GM12875 (cell line): ENCODE measurements around the gene TEX19.
"Not testable (repeated sequence)": the region's sequence is repeated elsewhere in the genome, so short reads cannot be mapped to it uniquely, and the experiment has no call there.

ENCODE experiments used
- H3K4me3 ChIP-seq: one replicate; pipeline ENCODE4 v1.5.1; 2011; ENCODE audit warnings: low read depth, low read length, control low read depth
- TF ChIP-seq, protein P1 (sequence below): IDR thresholded peaks from 2 replicates; pipeline ENCODE4 v1.5.1; 2011; ENCODE audit warnings: low read depth, mild to moderate bottlenecking, control low read depth, inconsistent platforms, low read length, moderate library complexity, borderline replicate concordance; ENCODE audit not compliant: insufficient read depth

Gene TEX19

DNA sequence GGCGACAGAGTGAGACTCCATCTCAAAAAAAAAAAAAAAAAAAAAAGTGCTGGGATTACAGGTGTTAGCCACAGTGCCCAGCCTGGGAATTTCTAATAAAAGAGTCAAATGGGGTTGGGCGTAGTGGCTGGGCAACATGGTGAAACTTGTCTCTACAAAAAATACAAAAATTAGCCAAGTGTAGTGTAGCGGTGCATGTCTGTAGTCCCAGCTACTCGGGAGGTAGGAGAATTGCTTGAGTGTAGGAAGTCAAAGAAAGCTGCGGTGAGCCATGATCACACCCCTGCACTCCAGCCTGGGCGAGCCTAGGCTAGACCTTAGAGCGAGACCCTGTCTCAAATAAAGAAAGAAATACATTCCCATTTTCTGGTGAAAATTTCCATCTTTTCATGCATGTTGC, 10.2 kb downstream of the TEX19 start:
- TF ChIP-seq, protein P1, sequence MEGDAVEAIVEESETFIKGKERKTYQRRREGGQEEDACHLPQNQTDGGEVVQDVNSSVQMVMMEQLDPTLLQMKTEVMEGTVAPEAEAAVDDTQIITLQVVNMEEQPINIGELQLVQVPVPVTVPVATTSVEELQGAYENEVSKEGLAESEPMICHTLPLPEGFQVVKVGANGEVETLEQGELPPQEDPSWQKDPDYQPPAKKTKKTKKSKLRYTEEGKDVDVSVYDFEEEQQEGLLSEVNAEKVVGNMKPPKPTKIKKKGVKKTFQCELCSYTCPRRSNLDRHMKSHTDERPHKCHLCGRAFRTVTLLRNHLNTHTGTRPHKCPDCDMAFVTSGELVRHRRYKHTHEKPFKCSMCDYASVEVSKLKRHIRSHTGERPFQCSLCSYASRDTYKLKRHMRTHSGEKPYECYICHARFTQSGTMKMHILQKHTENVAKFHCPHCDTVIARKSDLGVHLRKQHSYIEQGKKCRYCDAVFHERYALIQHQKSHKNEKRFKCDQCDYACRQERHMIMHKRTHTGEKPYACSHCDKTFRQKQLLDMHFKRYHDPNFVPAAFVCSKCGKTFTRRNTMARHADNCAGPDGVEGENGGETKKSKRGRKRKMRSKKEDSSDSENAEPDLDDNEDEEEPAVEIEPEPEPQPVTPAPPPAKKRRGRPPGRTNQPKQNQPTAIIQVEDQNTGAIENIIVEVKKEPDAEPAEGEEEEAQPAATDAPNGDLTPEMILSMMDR, result no peak
- no peak overlapping the region for H3K4me3 ChIP-seq

DNA sequence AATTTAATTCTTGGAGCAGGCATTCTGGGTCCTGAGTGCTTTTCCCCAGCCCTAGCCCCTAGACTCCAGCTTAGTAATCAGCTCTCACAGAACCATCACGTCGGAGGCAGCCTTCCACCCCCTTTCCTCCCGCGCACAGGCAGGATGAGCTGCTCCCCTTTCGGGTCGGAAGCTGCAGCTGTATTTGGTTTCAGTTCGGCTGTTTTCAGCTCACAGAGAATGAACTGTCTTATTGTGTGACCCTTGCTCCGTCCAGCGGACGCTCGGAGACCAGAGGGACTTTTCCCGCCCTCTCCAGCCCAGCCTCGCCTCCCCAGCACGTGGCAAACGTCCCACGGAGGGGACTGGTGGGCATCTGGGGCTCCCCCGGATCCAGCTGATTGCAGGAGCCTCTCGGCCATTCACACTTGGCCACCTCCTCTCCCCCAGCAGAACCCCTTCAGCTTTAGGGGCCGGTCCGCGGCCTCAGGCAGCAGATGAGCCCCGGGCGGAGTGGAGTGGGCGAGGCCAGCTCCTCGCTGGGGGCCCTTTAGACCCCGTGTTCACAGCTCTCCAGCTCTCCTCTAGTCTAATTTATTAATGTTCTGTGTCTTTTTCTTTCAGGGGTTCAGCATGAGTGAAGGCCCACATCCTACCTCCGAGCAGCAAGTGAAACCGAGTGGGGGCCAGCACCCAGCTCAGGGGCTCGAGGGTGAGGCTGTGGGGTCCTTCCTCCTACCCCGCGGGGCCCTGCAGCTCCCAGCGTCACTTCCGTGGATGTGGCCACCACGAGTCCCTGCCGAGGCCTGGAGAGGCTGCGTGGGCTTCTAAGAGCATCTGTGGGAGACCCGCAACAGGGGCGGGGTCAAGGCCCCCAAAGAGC, 11.7 kb downstream of the TEX19 start:
- H3K4me3 ChIP-seq, result no peak overlapping the region
- TF ChIP-seq, protein P1, result no peak

DNA sequence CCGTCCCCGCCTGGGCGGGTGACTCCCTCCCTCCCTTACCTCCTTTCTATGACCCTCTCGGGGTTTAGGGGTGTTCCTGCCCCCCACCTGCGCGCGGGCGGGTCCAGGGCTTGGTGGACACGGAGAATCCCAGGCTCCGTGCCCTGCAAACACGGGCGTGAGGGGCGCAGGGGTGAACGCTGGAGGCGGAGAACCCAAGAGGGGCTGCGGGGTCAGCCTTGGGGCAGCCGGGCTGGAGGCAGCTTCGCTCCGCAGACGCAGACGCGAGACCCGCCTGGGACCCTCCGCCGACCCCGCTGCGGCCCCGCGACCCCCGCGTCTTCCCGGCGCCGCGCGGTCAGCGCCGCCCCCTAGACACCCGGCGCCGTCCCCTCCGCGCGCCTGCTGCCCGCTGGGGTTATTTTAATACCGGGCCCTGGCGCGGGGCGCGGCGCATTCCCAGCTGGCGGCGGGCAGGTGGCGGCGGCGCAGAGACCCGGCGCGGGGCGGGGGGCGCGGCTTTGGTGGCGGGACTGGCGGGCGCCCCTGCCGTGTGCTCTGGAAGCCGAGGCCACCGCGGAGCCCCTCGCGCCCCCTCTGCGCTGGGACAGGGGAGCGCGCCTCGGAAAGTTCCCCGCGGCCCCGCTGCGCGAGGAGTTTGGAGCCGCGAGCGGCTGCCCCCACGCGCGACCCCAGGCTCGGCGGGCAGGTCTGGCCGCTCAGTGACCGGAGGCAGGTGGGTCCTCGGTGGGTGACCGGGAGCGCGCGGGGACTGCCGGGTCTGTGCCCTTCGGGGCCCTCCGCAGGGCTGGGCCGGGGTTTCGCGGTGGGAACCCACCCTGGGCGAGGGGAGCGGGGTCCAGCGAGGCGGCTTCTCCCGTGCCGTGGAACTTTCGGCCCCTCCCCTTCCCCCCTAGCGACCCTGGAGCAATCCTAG, 12.5 kb downstream of the TEX19 start, which contains the start of gene UTS2R:
Gene UTS2R, plus strand, starts transcription at position 433 of the 916 bp plus-strand sequence. CDS start 2,560 bp downstream, outside the sequence.
- H3K4me3 ChIP-seq, result no peak within 1 kb of the TSS
- TF ChIP-seq, protein P1, result no peak

DNA sequence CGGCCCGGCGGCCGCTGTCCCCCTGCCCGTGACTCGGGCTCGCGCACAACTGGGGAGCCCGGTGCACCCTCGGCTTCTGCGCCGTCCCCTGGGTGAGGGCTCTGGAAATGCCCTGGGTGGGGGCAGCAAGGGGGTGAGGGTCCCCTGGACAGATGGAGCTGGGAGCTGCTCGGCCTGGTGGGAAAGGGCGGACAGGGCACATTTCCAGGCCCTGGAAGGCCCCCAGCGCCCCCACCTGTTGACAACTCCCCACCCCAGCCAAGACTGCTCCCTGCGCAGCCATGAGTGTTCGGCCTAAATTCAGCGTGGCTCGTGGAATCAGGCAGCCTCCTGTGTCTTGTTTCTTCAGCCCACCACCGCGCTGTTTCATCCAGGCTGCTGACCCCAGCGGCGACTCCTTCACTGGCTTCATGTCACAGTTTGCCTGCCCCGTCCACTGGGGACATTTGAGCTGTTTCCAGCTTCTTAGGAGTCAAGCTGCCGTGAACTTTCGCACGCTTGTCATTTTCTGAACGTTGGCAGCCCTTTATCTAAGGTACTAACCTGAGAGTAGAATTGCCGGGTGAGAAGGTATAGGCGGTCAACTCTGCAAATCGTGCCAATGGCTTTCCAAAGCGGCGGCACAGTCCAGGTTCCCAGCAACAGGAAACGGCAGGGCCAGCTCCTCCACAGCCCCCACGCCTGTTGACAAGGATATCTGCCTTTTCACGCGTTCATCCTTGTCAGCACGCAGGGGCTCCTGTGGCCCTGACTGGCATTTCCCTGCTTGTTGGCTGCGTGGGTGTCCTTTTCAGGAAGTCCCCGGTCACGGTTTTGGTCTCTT, 13.4 kb downstream of the TEX19 start:
- no peak overlapping the region for H3K4me3 ChIP-seq
- TF ChIP-seq, protein P1, result no peak

DNA sequence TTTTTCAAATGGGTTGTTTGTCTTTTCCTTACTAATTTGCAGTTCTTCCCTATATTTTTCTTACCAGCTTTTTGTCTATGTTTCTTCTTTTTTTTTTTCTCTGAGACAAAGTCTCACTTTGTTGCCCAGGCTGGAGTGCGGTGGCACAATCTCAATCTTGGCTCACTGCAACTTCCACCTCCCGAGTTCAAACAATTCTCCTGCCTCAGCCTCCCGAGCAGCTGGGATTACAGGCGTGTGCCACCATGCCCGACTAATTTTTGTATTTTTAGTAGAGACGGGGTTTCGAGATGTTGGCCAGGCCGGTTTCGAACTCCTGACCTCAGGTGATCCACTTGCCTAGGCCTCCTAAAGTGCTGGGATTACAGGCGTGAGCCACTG, 14.0 kb downstream of the TEX19 start:
- not testable (repeated sequence) for H3K4me3 ChIP-seq

DNA sequence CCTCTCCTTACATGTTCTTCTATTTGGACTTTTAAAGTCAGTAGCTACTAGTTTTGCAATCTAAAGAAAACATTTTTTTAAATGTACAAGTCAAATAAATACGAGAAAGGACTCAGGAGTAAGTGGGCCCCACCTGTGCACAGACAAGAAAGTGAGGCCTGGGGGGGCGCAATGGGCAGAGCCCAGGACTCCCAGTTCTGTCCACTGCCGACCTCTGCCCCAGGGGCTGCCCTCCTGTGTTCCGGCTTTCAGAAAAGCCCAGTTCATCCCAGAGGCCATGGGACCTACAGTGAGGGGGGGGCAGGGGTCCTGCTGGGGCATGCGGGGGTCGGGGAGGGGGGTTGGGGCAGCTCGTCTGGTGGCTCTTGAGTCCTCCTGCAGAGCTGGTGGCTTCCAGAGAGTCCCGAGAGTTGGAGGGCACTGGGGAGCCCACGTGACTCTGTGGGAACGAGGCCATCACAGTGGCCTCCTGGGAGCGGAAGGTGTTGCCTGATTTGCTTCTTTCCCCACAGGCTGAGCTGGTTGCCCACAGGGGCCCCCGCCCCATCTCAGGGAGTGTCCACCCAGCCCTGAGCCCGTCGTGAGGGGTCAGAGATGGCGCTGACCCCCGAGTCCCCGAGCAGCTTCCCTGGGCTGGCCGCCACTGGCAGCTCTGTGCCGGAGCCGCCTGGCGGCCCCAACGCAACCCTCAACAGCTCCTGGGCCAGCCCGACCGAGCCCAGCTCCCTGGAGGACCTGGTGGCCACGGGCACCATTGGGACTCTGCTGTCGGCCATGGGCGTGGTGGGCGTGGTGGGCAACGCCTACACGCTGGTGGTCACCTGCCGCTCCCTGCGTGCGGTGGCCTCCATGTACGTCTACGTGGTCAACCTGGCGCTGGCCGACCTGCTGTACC, 14.9 kb downstream of the TEX19 start:
- TF ChIP-seq, protein P1, result no peak
- no peak overlapping the region for H3K4me3 ChIP-seq
